Right renal pelvis (tissue), 4 donors: ENCODE data around the gene P2RY6. TPM values are rescaled to one million over a fixed set of nuclear protein-coding genes. Genes with fewer than 3 reads are reported as not detected.

Experiments used
- DNase-seq, 4 donors: peaks; one replicate each; pipeline ENCODE4 v3.0.0-alpha.2; 2013; ENCODE audit warnings: low read depth in 4 of 4, low spot score in 3 of 4, missing footprints in 1 of 4
- polyA plus RNA-seq, 4 donors: library from polyadenylated mRNA; unstranded; fragments of 120-200 nt; gene quantifications; one replicate each; pipeline ENCODE4 v1.2.1, GENCODE V29; 2013; ENCODE audit not compliant: insufficient read length in 4 of 4

Gene P2RY6
- polyA plus RNA-seq, 4 donors, result 1.1 to 1.3 (median 1.1) TPM

- DNase-seq, result no peak
Measured at GRCh38 chr11:73327812-73328364, 55.8 kb downstream of the P2RY6 start.

- DNase-seq, result no peak
Measured at GRCh38 chr11:73330569-73331093, 58.5 kb downstream of the P2RY6 start.

GRCh38 chr11:73331138-73331916 lies 59.2 kb downstream of the P2RY6 start:
- DNase-seq, result peak in 1 of 4 donors; percentile 83

GRCh38 chr11:73333173-73333572 lies 61.0 kb downstream of the P2RY6 start:
- DNase-seq, result no peak

- DNase-seq, result no peak
Measured at GRCh38 chr11:73333640-73334383, 61.7 kb downstream of the P2RY6 start.

- no peak for DNase-seq
Measured at GRCh38 chr11:73334384-73335203, 62.5 kb downstream of the P2RY6 start.

- DNase-seq, result peak in 3 of 4 donors; percentile 79 to 84 (median 82)
Measured at GRCh38 chr11:73335204-73335923, 63.2 kb downstream of the P2RY6 start.

- DNase-seq, result no peak
Measured at GRCh38 chr11:73337846-73338245, 65.7 kb downstream of the P2RY6 start.

- no peak for DNase-seq
Measured at GRCh38 chr11:73338279-73338678, 66.1 kb downstream of the P2RY6 start.

GRCh38 chr11:73340164-73340563 lies 68.0 kb downstream of the P2RY6 start:
- no peak for DNase-seq

- DNase-seq, result no peak
Measured at GRCh38 chr11:73342633-73343032, 70.5 kb downstream of the P2RY6 start.

- DNase-seq, result no peak
Measured at GRCh38 chr11:73343076-73343873, 71.1 kb downstream of the P2RY6 start.

GRCh38 chr11:73344191-73344607 lies 72.1 kb downstream of the P2RY6 start:
- DNase-seq, result no peak

- DNase-seq, result no peak
Measured at GRCh38 chr11:73345481-73346160, 73.5 kb downstream of the P2RY6 start.

GRCh38 chr11:73346186-73346935 lies 74.2 kb downstream of the P2RY6 start:
- no peak for DNase-seq

GRCh38 chr11:73347067-73347466 lies 74.9 kb downstream of the P2RY6 start:
- DNase-seq, result no peak
